Trophoblast cell (in vitro differentiated cells and primary cell): ENCODE data around the gene ATXN2L.

Experiments used
- DNase-seq, 2 donors: peaks; one replicate each; pipeline ENCODE4 v3.0.0-alpha.2; 2016
- H2AFZ ChIP-seq: 2 replicates; pipeline ENCODE4 v1.6.1; 2013; ENCODE audit warnings: low read length, moderate library complexity, mild to moderate bottlenecking; ENCODE audit not compliant: insufficient read depth, poor library complexity
- H2AK5ac ChIP-seq: 2 replicates; pipeline ENCODE4 v1.6.1; 2013; ENCODE audit warnings: mild to moderate bottlenecking, low read length
- H2BK120ac ChIP-seq: 2 replicates; pipeline ENCODE4 v1.6.1; 2013; ENCODE audit warnings: low read length, mild to moderate bottlenecking, moderate library complexity; ENCODE audit not compliant: insufficient read depth, poor library complexity
- H2BK12ac ChIP-seq: 2 replicates; pipeline ENCODE4 v1.6.1; 2013; ENCODE audit warnings: mild to moderate bottlenecking, low read length, moderate library complexity
- H2BK5ac ChIP-seq: 2 replicates; pipeline ENCODE4 v1.6.1; 2013; ENCODE audit warnings: low read length, low read depth, moderate library complexity, mild to moderate bottlenecking; ENCODE audit not compliant: poor library complexity
- H3K14ac ChIP-seq: 2 replicates; pipeline ENCODE4 v1.6.1; 2013; ENCODE audit warnings: mild to moderate bottlenecking, low read length
- H3K18ac ChIP-seq: 2 replicates; pipeline ENCODE4 v1.6.1; 2013; ENCODE audit warnings: mild to moderate bottlenecking, low read length
- H3K23ac ChIP-seq: 2 replicates; pipeline ENCODE4 v1.6.1; 2013; ENCODE audit warnings: low read length
- H3K27ac ChIP-seq: 2 replicates; pipeline ENCODE4 v1.5.1; 2013; ENCODE audit warnings: low read depth, mild to moderate bottlenecking, inconsistent platforms, low read length, moderate library complexity
- H3K27me3 ChIP-seq: 2 replicates; pipeline ENCODE4 v1.6.1; 2013; ENCODE audit warnings: inconsistent platforms, mild to moderate bottlenecking, low read length, moderate library complexity; ENCODE audit not compliant: insufficient read depth
- H3K36me3 ChIP-seq, 2 experiments: 1 replicate in 1 of 2; 2 replicates in 1 of 2; pipeline ENCODE4 v1.6.1; 2013; ENCODE audit warnings: low read length in 2 of 2, mild to moderate bottlenecking in 2 of 2, moderate library complexity in 1 of 2; ENCODE audit not compliant: insufficient read depth in 2 of 2, control insufficient read depth in 1 of 2
- H3K4ac ChIP-seq: 2 replicates; pipeline ENCODE4 v1.6.1; 2013; ENCODE audit warnings: low read depth, mild to moderate bottlenecking, low read length, moderate library complexity
- H3K4me1 ChIP-seq, 2 experiments: 1 replicate in 1 of 2; 2 replicates in 1 of 2; pipeline ENCODE4 v1.6.1; 2013; ENCODE audit warnings: low read length in 2 of 2, mild to moderate bottlenecking in 2 of 2, moderate library complexity in 1 of 2; ENCODE audit not compliant: insufficient read depth in 2 of 2, control insufficient read depth in 1 of 2
- H3K4me2 ChIP-seq: 2 replicates; pipeline ENCODE4 v1.6.1; 2013; ENCODE audit warnings: inconsistent platforms, mild to moderate bottlenecking, low read length, moderate library complexity
- H3K4me3 ChIP-seq: 2 replicates; pipeline ENCODE4 v1.5.1; 2013; ENCODE audit warnings: mild to moderate bottlenecking, low read depth, low read length, inconsistent platforms
- H3K79me1 ChIP-seq: one replicate; pipeline ENCODE4 v1.6.1; 2013; ENCODE audit warnings: low read length
- H3K79me2 ChIP-seq: 2 replicates; pipeline ENCODE4 v1.6.1; 2013; ENCODE audit warnings: low read length, mild to moderate bottlenecking; ENCODE audit not compliant: control insufficient read depth, insufficient read depth, poor library complexity
- H3K9ac ChIP-seq: 2 replicates; pipeline ENCODE4 v1.6.1; 2013; ENCODE audit warnings: mild to moderate bottlenecking, low read length
- H3K9me3 ChIP-seq: 2 replicates; pipeline ENCODE4 v1.6.1; 2013; ENCODE audit warnings: low read depth, mild to moderate bottlenecking, control low read depth, inconsistent platforms, low read length; ENCODE audit not compliant: insufficient read depth
- H4K12ac ChIP-seq: 2 replicates; pipeline ENCODE4 v1.6.1; 2013; ENCODE audit warnings: low read depth, mild to moderate bottlenecking, low read length, moderate library complexity
- H4K8ac ChIP-seq: 2 replicates; pipeline ENCODE4 v1.6.1; 2013; ENCODE audit warnings: low read depth, mild to moderate bottlenecking, low read length, moderate library complexity
- H4K91ac ChIP-seq: one replicate; pipeline ENCODE4 v1.6.1; 2013; ENCODE audit warnings: low read depth, mild to moderate bottlenecking, low read length, moderate library complexity
- WGBS: extraction: QIAGEN DNeasy Blood & Tissue Kit; methylation state at CpG from one replicate; pipeline ENCODE4 v1.1.7; 2013; ENCODE audit warnings: missing lambda C conversion rate; ENCODE audit not compliant: insufficient read length, insufficient coverage; ENCODE audit errors: extremely low coverage; 5-methylcytosine and 5-hydroxymethylcytosine counted together

The ATXN2L gene

GRCh38 chr16:28844226-28844885 lies 21.6 kb downstream of the ATXN2L start:
- Histone ChIP-seq H3K27me3 (no peaks in the 10 kb centered on the region), H2BK120ac (no peak overlapping the region), H4K8ac (no peak overlapping the region), H3K4ac (peak overlapping the region; percentile 7), H3K23ac (no peak overlapping the region), H2AFZ (no peak overlapping the region), H3K9me3 (no peaks in the 10 kb centered on the region), H3K4me3 (no peak overlapping the region), H2BK12ac (no peak overlapping the region), H3K9ac (no peak overlapping the region), H3K18ac (peak overlapping the region; percentile 12), H4K91ac (no peak overlapping the region), H3K36me3 (peaks cover 30 to 35% of the 10 kb centered on the region in 2 experiments), H3K27ac (no peak overlapping the region), H3K14ac (no peak overlapping the region), H3K79me2 (peaks cover 10% of the 10 kb centered on the region), H2AK5ac (no peak overlapping the region), H4K12ac (no peak overlapping the region), H3K4me1 (peaks cover 6 to 16% of the 10 kb centered on the region in 2 experiments), H3K79me1 (peaks cover 9% of the 10 kb centered on the region), H2BK5ac (no peak overlapping the region), H3K4me2 (no peak overlapping the region)
- no CpG with 5 or more reads among the region's 19 CpGs for WGBS
- no peak for DNase-seq

- Histone ChIP-seq H4K8ac (peak overlapping the region; percentile 91), H3K36me3 (peaks cover 30 to 35% of the 10 kb centered on the region in 2 experiments), H3K27me3 (no peaks in the 10 kb centered on the region), H3K27ac (no peak overlapping the region), H3K4me2 (peak overlapping the region; percentile 81), H3K9me3 (no peaks in the 10 kb centered on the region), H2BK120ac (no peak overlapping the region), H3K4ac (peak overlapping the region; percentile 81), H3K9ac (peak overlapping the region; percentile 92), H3K4me1 (peaks cover 6 to 16% of the 10 kb centered on the region in 2 experiments), H2BK12ac (no peak overlapping the region), H2AK5ac (no peak overlapping the region), H4K91ac (no peak overlapping the region), H3K23ac (no peak overlapping the region), H2BK5ac (no peak overlapping the region), H4K12ac (no peak overlapping the region), H3K14ac (no peak overlapping the region), H3K79me2 (peaks cover 10% of the 10 kb centered on the region), H3K18ac (no peak overlapping the region), H3K79me1 (peaks cover 9% of the 10 kb centered on the region), H2AFZ (no peak overlapping the region), H3K4me3 (peak overlapping the region; percentile 99)
- whole genome bisulfite sequencing = no CpG with 5 or more reads among the region's 10 CpGs
- peak in 1 of 2 donors; percentile 39 for DNase-seq
Measured at GRCh38 chr16:28845293-28845692, 22.5 kb downstream of the ATXN2L start.

- H3K79me2 ChIP-seq = peaks cover 10% of the 10 kb centered on the region
- H3K14ac ChIP-seq = peak overlapping the region; percentile 91
- peak overlapping the region; percentile 58 for H3K18ac ChIP-seq
- peak overlapping the region; percentile 86 for H2AK5ac ChIP-seq
- WGBS = no CpG with 5 or more reads among the region's 16 CpGs
- peak overlapping the region; percentile 32 for H2BK5ac ChIP-seq
- peak overlapping the region; percentile 91 for H4K8ac ChIP-seq
- H4K12ac ChIP-seq = peak overlapping the region; percentile 75
- H2BK120ac ChIP-seq = peak overlapping the region; percentile 18
- H4K91ac ChIP-seq = peak overlapping the region; percentile 78
- H3K4ac ChIP-seq = peak overlapping the region; percentile 81
- DNase-seq = no peak
- peak overlapping the region; percentile 81 for H3K4me2 ChIP-seq
- H3K9me3 ChIP-seq = no peaks in the 10 kb centered on the region
- peak overlapping the region; percentile 99 for H3K4me3 ChIP-seq
- H3K36me3 ChIP-seq = peaks cover 30 to 35% of the 10 kb centered on the region in 2 experiments
- no peaks in the 10 kb centered on the region for H3K27me3 ChIP-seq
- H2BK12ac ChIP-seq = no peak overlapping the region
- no peak overlapping the region for H3K27ac ChIP-seq
- peaks cover 9% of the 10 kb centered on the region for H3K79me1 ChIP-seq
- H3K23ac ChIP-seq = no peak overlapping the region
- peak overlapping the region; percentile 9 for H2AFZ ChIP-seq
- H3K9ac ChIP-seq = peak overlapping the region; percentile 92
- H3K4me1 ChIP-seq = peaks cover 6 to 16% of the 10 kb centered on the region in 2 experiments
Measured at GRCh38 chr16:28845761-28846079, 22.9 kb downstream of the ATXN2L start.

DNA sequence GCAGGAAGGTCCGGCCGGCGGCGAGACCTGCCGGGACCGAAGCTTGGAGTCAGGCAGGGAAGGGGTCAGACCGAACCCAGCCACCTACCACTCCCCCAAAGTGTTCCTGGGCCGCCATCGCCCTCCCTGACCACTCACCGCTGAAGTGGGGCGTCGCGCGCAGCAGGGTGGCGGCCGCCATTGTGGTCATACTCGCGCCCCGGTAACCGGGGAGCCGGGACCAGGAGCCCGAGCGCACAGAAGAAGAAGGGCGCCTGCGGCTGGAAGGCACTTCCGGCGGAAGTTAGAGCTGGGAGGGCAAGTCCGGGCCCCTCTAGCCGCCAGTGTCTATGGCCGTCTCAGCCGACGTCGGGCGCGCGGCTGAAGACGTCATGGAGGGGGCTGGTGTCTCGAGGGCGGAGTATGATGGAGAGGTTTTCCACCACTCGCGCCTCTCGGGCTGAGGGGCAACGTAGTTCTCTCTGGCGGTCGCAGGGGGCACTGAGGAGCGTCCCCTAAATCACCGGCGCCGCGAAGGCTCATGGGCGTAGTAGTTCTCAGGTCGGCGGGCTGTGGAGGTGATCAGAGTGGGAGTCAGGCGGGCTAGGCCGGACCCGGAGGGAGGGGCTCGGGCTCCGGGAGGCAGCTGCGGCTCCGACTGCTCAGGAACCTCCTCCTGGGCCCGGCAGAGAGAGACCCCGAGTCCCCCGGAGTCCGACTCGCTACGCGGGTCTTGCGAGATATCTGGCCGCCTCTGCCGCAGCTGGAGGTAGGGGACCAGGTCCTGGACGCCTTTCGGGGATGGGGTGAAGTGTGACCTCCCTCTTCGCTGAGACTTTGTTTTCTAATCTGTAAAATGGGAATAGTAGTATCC lies 23.5 kb downstream of the ATXN2L start, which contains the start of gene TUFM:
TUFM (minus strand) TSS at position 269 of the 853 bp plus-strand sequence; CDS start at position 190, 79 bp downstream.
- peaks cover 30 to 35% of the 10 kb centered on the region in 2 experiments for H3K36me3 ChIP-seq
- H3K79me1 ChIP-seq = peaks cover 9% of the 10 kb centered on the region
- DNase-seq = peak; percentile 97 to 98
- H2BK120ac ChIP-seq = peak within 1 kb of the TSS; percentile 34
- H3K23ac ChIP-seq = no peak within 1 kb of the TSS
- H3K27ac ChIP-seq = peak within 1 kb of the TSS; percentile 35
- peak within 1 kb of the TSS; percentile 68 for H3K18ac ChIP-seq
- peak within 1 kb of the TSS; percentile 75 for H4K12ac ChIP-seq
- peak within 1 kb of the TSS; percentile 95 for H3K9ac ChIP-seq
- H3K27me3 ChIP-seq = no peaks in the 10 kb centered on the region
- peak within 1 kb of the TSS; percentile 81 for H3K4ac ChIP-seq
- H3K79me2 ChIP-seq = peaks cover 10% of the 10 kb centered on the region
- peaks cover 6 to 16% of the 10 kb centered on the region in 2 experiments for H3K4me1 ChIP-seq
- peak within 1 kb of the TSS; percentile 91 for H3K14ac ChIP-seq
- no CpG with 5 or more reads among the region's 73 CpGs for WGBS
- no peak within 1 kb of the TSS for H2BK12ac ChIP-seq
- H4K91ac ChIP-seq = peak within 1 kb of the TSS; percentile 78
- peak within 1 kb of the TSS; percentile 99 for H3K4me3 ChIP-seq
- peak within 1 kb of the TSS; percentile 91 for H4K8ac ChIP-seq
- H3K4me2 ChIP-seq = peak within 1 kb of the TSS; percentile 81
- H2BK5ac ChIP-seq = peak within 1 kb of the TSS; percentile 48
- peak within 1 kb of the TSS; percentile 82 for H2AFZ ChIP-seq
- peak within 1 kb of the TSS; percentile 86 for H2AK5ac ChIP-seq
- H3K9me3 ChIP-seq = no peaks in the 10 kb centered on the region
